Gastroesophageal sphincter (tissue), 4 donors: ENCODE measurements around the gene NID2. TPM values are rescaled to one million over a fixed set of nuclear protein-coding genes. Genes with fewer than 3 reads are reported as not detected.

Experiments
- ATAC-seq: fragments of 150-250 bp; one replicate; pipeline ENCODE4 v1.9.1; 2016; ENCODE audit warnings: mild to moderate bottlenecking, moderate library complexity
- H3K27ac ChIP-seq, 4 donors: fragments of 200-600 bp; sonication (generic) in 3 of 4; 1 replicate in 3 of 4; 2 replicates in 1 of 4; pipeline ENCODE4 v1.5.1; 2016 to 2019
- H3K27me3 ChIP-seq: fragments of 200-600 bp; sonication (generic); one replicate; pipeline ENCODE4 v1.5.1; 2019
- H3K36me3 ChIP-seq, 2 donors: fragments of 200-600 bp; sonication (generic); one replicate each; pipeline ENCODE4 v1.5.1; 2019; ENCODE audit warnings: control low read depth in 1 of 2
- H3K4me1 ChIP-seq, 3 donors: fragments of 200-600 bp; sonication (generic); 1 replicate in 2 of 3; 2 replicates in 1 of 3; pipeline ENCODE4 v1.5.1; 2016 to 2019; ENCODE audit warnings: control low read depth in 2 of 3
- H3K4me3 ChIP-seq, 2 donors: fragments of 200-600 bp; sonication (generic); one replicate each; pipeline ENCODE4 v1.5.1; 2019; ENCODE audit warnings: mild to moderate bottlenecking in 1 of 2, moderate library complexity in 1 of 2
- H3K9me3 ChIP-seq, 3 donors: fragments of 200-600 bp; sonication (generic); one replicate each; pipeline ENCODE4 v1.5.1; 2017 to 2019; ENCODE audit warnings: control low read depth in 2 of 3
- CTCF ChIP-seq, 4 experiments: fragments of 200-600 bp in 2 of 4; fragments of 450-650 bp in 2 of 4; sonication (generic) in 1 of 4; IDR thresholded peaks; one replicate each; pipeline ENCODE4 v1.5.1; 2017 to 2019; ENCODE audit warnings: antibody characterized with exemption in 4 of 4, mild to moderate bottlenecking in 2 of 4, moderate library complexity in 2 of 4
- EP300 ChIP-seq: sonication (generic); formaldehyde crosslinking; IDR thresholded peaks from one replicate; pipeline ENCODE4 v1.6.1; 2017; ENCODE audit warnings: antibody characterized with exemption, mild to moderate bottlenecking
- POLR2A ChIP-seq, 2 donors: fragments of 450-650 bp; IDR thresholded peaks; one replicate each; pipeline ENCODE4 v1.6.1; 2017; ENCODE audit warnings: antibody characterized with exemption in 2 of 2, mild to moderate bottlenecking in 2 of 2, moderate library complexity in 1 of 2
- POLR2AphosphoS5 ChIP-seq: sonication (generic); formaldehyde crosslinking; IDR thresholded peaks from one replicate; pipeline ENCODE4 v1.6.1; 2017; ENCODE audit warnings: antibody characterized with exemption
- WGBS, 2 donors: methylation state at CpG; one replicate each; pipeline ENCODE4 v1.1.5; 2018; ENCODE audit warnings: low coverage in 1 of 2; 5-methylcytosine and 5-hydroxymethylcytosine counted together
- total RNA-seq, 4 donors: library from RNA; depleted of rRNA; stranded (reverse); fragments of >200 nt; gene quantifications; one replicate each; pipeline ENCODE4 v1.1.0, GENCODE V29; 2016

NID2 gene
- total RNA-seq, 4 donors from 2014 or later = 35.0 to 71.9 (median 63.3) TPM

DNA sequence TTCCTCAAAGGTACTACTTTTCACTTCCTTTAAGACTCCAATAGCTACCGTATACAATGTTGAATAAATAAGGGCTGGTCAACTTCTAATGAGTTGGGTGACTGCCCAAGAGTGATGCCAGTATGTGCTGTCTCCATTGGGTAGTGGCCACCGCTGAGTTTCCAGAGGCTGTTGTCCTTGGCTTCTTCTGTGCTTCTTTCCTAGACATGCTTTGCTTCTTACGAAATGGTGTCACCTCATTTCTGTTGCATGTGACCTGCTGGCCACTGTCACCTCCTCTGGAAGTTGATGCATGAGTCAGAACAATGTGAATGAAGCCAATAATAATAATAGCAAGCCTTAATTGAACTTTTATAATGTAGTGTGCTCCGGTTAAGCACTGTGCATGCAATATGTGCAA is 7.5 kb upstream of the NID2 start:
- H3K27ac ChIP-seq = no peak overlapping the region
- WGBS, 2 donors = 42 to 71% methylated on average over 1 to 3 of the region's 4 CpGs
- no peak for ATAC-seq
- no peaks in the 10 kb centered on the region for H3K36me3 ChIP-seq
- H3K4me3 ChIP-seq = no peak overlapping the region
- no peaks in the 10 kb centered on the region for H3K9me3 ChIP-seq
- TF ChIP-seq CTCF (IDR thresholded peaks at IDR 0.05) (no peak), EP300 (no peak), POLR2AphosphoS5 (no peak), POLR2A (IDR thresholded peaks at IDR 0.05) (no peak)
- no peaks in the 10 kb centered on the region for H3K27me3 ChIP-seq
- H3K4me1 ChIP-seq = peaks cover 0 to 4% (median 0%) of the 10 kb centered on the region in 3 donors

- WGBS, 2 donors = 88% methylated on average over 4 of the region's 4 CpGs; no CpG with 5 or more reads in 1 of the 2 donors
- no peaks in the 10 kb centered on the region for H3K36me3 ChIP-seq
- no peaks in the 10 kb centered on the region for H3K9me3 ChIP-seq
- TF ChIP-seq POLR2AphosphoS5 = no peak
- H3K4me1 ChIP-seq = peaks cover 0 to 13% (median 0%) of the 10 kb centered on the region in 3 donors
- H3K27me3 ChIP-seq = no peaks in the 10 kb centered on the region
- ATAC-seq = no peak
- H3K4me3 ChIP-seq = no peak overlapping the region
- no peak overlapping the region for H3K27ac ChIP-seq
Measured at GRCh38 chr14:52075371-52075770, 6.5 kb upstream of the NID2 start.

DNA sequence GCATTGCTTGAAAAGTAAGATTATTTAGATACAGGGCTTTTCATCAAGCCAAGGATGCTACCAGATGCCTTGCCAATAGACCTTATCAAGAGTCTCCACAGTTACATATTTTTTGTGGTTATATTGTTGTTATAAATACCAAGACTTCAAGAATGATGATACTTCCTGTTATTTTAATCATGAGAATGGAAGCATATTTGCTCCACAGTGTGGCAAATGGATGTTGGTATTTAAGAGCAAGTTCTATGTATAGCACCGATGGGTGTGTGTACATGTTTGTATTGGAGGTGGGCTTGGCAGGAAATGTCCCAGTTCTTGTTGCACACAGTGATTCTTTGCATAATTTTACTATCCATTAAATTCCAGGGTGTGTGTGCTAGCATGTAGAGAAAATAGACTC is 4.4 kb upstream of the NID2 start:
- Histone ChIP-seq H3K4me3 (no peak overlapping the region), H3K9me3 (no peaks in the 10 kb centered on the region), H3K27me3 (no peaks in the 10 kb centered on the region), H3K4me1 (peaks cover 0 to 24% (median 5%) of the 10 kb centered on the region in 3 donors), H3K36me3 (no peaks in the 10 kb centered on the region), H3K27ac (no peak overlapping the region)
- no peak for ATAC-seq
- TF ChIP-seq EP300 (no peak), CTCF (IDR thresholded peaks at IDR 0.05) (no peak), POLR2A (IDR thresholded peaks at IDR 0.05) (no peak), POLR2AphosphoS5 (no peak)
- 73% methylated on average over 1 of the region's 1 CpG; no CpG with 5 or more reads in 1 of the 2 donors for WGBS, 2 donors

GRCh38 chr14:52072266-52072780 is 3.5 kb upstream of the NID2 start:
- no peaks in the 10 kb centered on the region for H3K36me3 ChIP-seq
- no peak overlapping the region for H3K27ac ChIP-seq
- TF ChIP-seq CTCF (IDR thresholded peaks at IDR 0.05) (no peak), POLR2A (IDR thresholded peaks at IDR 0.05) (no peak)
- ATAC-seq = no peak
- no peaks in the 10 kb centered on the region for H3K9me3 ChIP-seq
- no peak overlapping the region for H3K4me3 ChIP-seq
- 82 to 83% methylated on average over 1 to 2 of the region's 2 CpGs for WGBS, 2 donors
- peaks cover 0 to 30% (median 8%) of the 10 kb centered on the region in 3 donors for H3K4me1 ChIP-seq
- no peaks in the 10 kb centered on the region for H3K27me3 ChIP-seq

DNA sequence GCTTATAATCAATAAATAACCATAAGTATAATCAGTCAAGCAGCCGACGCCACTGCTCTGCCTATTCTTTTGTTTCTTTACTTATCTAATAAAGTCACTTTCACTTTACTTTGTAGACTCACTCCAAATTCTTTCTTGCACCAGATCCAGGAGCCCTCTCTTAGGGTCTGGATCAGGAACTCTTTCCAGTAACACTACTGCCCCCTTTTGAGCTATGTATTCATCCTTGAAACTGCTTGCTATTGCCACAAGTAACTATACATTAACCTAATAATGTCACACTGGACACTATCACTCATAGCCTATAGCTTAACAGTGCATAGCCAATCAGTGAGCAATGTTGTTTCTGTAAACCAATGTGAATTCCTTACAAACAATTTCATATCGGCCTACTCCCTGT is 2.8 kb upstream of the NID2 start:
- Histone ChIP-seq H3K27me3 (no peaks in the 10 kb centered on the region), H3K4me1 (peaks cover 0 to 36% (median 13%) of the 10 kb centered on the region in 3 donors), H3K36me3 (no peaks in the 10 kb centered on the region), H3K9me3 (no peaks in the 10 kb centered on the region), H3K27ac (no peak overlapping the region), H3K4me3 (no peak overlapping the region)
- ATAC-seq = no peak
- TF ChIP-seq POLR2A (IDR thresholded peaks at IDR 0.05) (no peak), POLR2AphosphoS5 (no peak), CTCF (IDR thresholded peaks at IDR 0.05) (peak; percentile 11 to 62 (median 33)), EP300 (no peak)
- 17 to 64% methylated on average over 3 of the region's 3 CpGs for WGBS, 2 donors
